ENCODE results near the gene ZBTB21.

ZBTB21 gene

GRCh38 chr21:42009831-42010506, at the start of gene ZBTB21:
ZBTB21 (minus strand) TSS chr21:42010360; CDS start chr21:41994095, 16,265 bp downstream.
- peak; percentile 95 to 96 for DNase-seq

GRCh38 chr21:42059721-42060120, 49.6 kb upstream of the ZBTB21 start:
- DNase-seq = no peak

- no peak for DNase-seq
These were observed 49.0 kb upstream of the ZBTB21 start for GRCh38 chr21:42059141-42059540.

- no peak for DNase-seq
These were observed 48.5 kb upstream of the ZBTB21 start for GRCh38 chr21:42058631-42059111.

GRCh38 chr21:42057851-42058437, 47.8 kb upstream of the ZBTB21 start:
- DNase-seq = no peak

- DNase-seq = no peak
These were observed 47.0 kb upstream of the ZBTB21 start for GRCh38 chr21:42056996-42057689.

GRCh38 chr21:42056468-42056867, 46.3 kb upstream of the ZBTB21 start:
- DNase-seq = no peak

- DNase-seq = no peak
These were observed 45.3 kb upstream of the ZBTB21 start for GRCh38 chr21:42055425-42055824.

GRCh38 chr21:42051788-42052187, 41.6 kb upstream of the ZBTB21 start:
- no peak for DNase-seq

GRCh38 chr21:42049578-42050430, 39.6 kb upstream of the ZBTB21 start:
- no peak for DNase-seq

GRCh38 chr21:42048870-42049577, 38.9 kb upstream of the ZBTB21 start:
- DNase-seq = no peak

GRCh38 chr21:42047821-42048613, 37.9 kb upstream of the ZBTB21 start:
- DNase-seq = no peak

- no peak for DNase-seq
These were observed 34.8 kb upstream of the ZBTB21 start for GRCh38 chr21:42044871-42045495.

- DNase-seq = no peak
These were observed 33.8 kb upstream of the ZBTB21 start for GRCh38 chr21:42043961-42044360.

GRCh38 chr21:42043201-42043895, 33.2 kb upstream of the ZBTB21 start:
- DNase-seq = no peak

- no peak for DNase-seq
These were observed 32.5 kb upstream of the ZBTB21 start for GRCh38 chr21:42042651-42043050.

- no peak for DNase-seq
These were observed 31.6 kb upstream of the ZBTB21 start for GRCh38 chr21:42041711-42042110.

- no peak for DNase-seq
These were observed 31.1 kb upstream of the ZBTB21 start for GRCh38 chr21:42041246-42041645.

GRCh38 chr21:42040411-42041180, 30.4 kb upstream of the ZBTB21 start:
- DNase-seq = no peak

All from NCI-H1930 (cell line).